ENCODE data around the gene NFIX.
A peak's percentile ranks its signal among the peaks of the same experiment; 100 is the strongest.

NFIX gene

DNA sequence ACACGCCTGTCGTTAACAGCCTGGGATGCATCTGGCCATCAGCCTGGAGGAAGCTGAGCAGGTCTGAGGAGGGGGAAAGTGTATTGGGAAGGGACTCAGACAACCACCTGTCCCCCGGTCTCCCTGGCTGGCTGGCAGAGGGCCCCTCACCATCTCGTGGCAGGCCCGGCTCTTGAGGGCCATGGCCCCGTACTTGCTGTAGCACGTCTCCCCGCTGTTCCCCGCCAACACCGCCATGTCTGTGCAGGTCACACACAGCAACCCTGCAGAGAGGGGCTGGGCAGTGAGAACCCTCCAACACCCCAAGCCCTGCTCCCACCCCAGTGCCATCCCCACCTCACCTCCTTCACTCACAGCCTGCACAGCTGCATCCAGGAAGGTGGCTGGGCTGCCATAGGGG lies 117.3 kb downstream of the NFIX start:
- no peak for DNase-seq

DNA sequence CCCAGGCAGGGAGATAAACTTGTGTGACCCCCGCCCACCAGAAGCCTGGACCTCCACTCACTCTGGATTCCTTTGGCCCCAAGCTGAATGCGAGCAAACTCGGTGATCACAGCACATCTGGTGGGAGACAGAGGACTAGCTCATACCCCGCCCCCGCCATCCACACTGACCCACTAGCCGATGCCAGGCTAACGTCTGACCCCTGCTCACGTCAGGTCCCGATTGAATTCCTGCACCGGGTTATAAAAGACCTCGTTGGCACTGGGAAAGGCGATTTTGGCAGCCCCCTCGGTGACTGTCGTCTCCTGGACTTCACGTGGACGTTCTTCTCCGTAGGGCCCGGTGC lies 120.6 kb downstream of the NFIX start:
- no peak for DNase-seq

DNA sequence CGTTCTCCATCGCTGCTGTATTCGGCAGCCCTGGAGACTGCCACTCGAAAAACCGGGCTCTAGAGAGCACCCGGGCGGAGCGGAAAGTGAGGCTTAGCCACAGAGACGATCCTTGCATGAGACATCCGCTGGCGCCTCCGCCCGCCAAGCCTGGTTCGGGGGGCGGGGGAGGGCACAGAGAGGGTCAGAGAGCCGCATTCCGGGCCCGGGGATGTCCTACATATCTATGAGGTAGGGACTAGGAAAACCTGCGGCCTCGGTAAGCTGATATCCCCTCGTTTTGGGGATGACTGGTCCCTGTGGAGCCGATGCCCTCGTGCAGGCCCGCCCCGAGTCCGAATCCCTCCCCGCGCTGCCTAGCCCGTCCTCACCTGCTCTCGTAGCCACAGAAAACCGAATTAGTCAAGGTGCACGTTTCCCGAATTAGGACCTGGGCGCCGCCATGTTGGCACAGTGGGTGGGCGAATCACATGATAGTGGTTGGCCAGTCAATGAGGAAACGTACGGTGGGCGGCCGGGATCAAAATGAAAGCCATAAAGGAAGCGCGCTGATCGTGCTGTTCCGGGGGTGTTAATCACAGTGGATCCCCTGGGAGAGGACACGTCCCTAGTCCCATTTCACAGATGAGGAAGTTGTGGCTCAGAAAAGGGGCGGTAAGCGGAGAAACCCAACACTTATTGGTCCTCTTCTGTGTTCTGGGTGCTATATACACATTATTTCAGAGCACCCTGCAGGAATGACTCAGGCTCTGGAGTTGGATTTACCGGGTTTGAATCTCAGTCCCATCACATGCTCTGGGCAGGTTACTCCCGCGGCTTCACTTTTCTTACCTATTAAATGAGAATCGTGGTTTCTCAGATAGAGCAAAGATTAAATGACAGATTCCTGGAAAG lies 121.3 kb downstream of the NFIX start, which contains the start of gene TRMT1:
TRMT1 (minus strand) TSS at position 459 of the 894 bp plus-strand sequence; CDS start at position 118, 341 bp downstream.
- peak; percentile 97 to 99 (median 97) for DNase-seq

DNA sequence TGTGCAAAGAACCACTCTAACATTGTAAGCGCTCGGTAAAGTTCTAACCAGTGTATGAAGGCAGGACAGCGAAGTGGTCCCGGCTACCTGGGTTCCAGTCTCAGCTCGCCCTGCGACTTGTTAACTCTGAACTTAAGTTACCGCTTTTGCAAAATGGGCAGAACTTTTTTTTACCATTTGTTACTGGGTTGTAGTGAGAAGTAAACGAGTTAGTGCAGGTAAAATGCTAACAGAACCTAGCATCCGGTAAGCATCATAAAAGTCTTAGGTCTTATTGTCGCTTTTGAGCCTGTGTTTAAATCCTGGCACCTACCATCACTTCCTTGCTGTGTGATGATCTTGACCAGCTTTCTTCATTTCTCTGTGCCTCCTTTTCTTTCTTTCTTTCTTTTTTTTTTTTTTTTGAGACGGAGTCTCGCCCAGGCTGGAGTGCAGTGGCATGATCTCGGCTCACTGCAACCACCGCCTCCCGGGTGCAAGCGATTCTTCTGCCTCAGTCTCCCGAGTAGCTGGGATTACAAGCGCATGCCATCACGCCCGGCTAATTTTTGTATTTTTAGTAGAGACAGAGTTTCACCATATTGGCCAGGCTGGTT lies 122.0 kb downstream of the NFIX start:
- peak in 1 of 3 donors; percentile 10 for DNase-seq

DNA sequence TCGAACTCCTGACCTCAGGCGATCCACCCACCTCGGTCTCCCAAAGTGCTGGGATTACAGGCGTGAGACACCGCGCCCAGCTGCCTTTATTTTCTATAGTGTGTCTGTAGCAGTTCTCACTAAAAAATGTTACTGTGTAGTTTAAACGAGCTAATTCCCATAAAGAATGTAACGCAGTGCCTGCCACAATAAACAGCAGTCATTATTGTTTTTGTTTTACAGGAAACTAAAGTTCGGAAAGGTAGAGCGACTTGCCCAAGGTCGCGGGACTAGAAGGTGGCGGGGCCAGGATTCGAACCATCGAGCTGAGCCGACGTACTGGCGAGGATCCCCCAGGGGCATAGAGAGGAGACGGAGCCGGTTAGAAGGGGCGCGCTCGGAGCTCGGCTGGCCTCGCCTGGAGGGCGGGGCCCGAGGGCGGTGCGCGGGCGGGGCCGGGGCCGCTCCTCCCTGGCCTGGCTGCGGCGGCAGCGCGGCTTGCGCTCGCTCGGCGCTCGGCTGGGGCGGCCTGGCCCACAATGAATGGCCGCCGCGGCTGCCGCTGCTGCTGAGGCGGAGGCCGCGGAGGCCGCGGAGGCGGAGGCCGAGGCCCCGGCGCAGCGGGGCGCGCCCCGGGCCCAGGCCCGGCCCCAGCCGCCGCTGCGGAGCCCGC lies 122.6 kb downstream of the NFIX start, which contains the start of gene NACC1:
NACC1 (plus strand) TSS at position 493 of the 652 bp plus-strand sequence. CDS start 16,944 bp downstream, outside the sequence.
- peak; percentile 94 to 98 (median 97) for DNase-seq

DNA sequence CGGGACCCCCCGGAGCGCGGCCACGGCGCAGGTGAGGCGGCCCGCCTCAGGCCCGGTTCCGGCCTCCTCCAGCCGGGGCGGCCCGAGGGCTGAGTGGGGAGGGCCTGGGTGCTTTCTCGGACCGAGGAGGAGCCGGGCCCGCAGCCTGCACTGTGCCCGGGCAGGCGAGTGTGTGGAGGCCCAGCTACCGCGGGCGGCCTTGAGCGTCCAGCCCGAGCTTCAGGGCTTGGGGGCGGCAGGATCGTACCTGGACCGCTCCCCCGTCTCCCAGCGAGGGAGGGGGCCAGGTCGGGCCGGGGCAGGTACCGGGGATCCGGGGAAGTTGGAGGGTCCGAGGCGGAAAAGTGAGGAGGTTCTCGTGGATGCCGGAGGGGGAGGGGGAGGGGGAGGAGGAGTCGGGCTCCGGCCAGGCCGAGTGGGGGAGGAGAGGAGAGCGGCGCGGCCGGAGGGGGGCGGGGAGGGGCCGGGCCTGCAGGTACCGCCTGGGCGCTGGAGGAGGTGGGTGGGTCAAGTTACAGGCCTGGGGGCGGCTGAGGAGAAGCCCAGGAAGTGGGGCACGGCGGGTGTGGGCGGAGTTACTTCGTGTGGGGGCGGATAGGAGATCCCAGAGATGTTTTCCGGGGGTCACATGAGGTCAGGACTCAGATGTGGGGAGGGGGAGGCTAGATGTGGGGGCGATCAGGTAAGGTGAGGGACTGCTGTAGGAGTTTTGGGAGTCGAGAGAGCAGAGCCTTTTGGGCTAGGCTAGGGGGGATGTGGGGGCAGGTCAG lies 123.3 kb downstream of the NFIX start:
- DNase-seq = peak; percentile 43 to 63 (median 59)

DNA sequence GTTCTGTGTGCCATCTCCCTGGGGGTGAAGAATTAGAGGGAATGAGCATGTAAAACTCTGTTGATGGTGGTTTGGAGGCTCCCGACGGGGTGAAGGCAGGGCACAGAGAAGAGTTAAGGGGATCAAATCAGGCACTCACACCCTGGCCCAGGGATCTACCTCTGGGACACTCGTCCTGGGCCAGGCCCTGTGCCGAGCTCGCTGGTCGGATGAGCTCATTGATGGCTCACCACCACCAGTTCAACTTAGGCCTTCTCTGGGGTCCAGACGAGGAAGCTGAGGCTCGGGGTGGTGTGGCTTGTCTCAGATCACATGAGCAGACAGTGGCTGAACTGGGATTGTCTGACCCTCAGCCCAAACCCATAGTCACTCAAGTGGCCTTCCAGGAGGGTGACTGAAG lies 124.4 kb downstream of the NFIX start:
- DNase-seq = peak; percentile 79 to 85 (median 83)

DNA sequence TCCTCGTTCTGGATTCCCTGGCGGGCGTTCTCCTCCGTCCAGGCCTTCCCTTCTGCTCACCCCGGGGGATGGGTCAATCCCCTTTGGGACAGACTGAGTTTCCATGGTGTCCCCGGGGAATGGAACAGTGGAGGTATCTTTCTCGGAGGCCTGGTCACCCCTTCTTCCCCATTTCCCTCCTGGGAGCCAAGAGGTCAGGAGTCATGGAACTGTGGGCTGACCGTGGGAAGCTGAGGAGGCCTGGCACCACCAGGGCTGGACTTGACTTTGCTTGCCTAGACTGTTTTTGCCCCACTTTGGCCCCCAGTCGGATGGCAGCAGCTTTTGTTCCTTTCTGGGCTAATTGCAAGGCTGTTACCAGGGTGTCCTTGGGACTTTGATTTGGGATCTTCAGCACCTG lies 124.8 kb downstream of the NFIX start:
- peak; percentile 22 to 51 (median 38) for DNase-seq

DNA sequence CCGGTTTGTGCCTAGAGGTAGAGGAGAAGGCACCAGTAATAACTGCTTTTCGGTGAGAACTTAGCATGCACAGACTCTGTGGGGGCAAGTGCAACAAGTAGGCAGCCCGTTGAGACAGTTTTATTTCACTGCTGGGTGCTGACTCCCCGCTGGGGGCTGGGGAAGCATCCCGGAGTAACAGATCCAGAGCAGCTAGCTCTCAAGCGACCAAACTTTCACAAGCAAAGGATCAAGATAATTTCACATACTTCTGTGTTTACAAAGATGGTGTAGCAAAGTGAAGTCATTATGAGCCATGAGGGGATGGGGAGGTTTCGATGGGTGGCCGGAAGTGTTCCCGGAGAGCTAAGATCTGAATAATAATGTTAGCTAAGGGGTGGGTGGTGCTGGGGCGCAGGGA lies 125.5 kb downstream of the NFIX start:
- DNase-seq = no peak

DNA sequence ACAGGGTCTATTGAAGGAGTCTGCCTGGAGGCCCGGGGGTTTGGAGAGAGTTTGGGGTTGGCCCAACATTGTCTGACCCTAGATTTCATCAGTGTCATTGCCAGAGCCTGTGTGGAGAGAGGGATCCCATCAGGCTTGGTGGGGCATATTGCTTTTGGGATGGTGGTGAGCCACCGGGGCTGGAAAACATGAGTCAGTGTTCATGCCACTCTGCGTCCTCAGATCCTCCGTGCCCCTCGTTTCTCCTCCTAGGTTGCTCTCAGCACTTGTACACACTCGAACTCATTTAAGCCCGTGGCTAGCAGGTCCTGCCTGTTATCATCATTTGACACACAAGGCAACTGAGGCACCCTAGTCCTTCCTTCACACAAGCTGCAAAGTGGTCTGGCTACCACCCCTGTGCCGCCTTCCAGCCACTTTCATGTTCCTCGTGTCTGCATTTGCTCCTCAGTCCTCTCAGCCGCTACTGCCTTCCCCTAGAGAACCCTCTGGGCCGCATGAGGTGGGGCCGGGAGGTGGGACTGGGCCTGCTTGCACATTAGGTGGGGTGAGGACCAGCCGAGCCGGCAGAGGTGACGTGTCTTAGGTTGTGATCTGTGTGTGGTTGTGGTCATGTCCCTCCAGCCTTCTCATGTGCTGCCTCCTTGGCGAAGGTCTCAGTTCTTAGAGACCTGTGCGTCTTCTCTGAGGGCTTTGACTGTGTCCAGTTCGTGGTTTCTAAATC lies 126.4 kb downstream of the NFIX start:
- DNase-seq = no peak

DNA sequence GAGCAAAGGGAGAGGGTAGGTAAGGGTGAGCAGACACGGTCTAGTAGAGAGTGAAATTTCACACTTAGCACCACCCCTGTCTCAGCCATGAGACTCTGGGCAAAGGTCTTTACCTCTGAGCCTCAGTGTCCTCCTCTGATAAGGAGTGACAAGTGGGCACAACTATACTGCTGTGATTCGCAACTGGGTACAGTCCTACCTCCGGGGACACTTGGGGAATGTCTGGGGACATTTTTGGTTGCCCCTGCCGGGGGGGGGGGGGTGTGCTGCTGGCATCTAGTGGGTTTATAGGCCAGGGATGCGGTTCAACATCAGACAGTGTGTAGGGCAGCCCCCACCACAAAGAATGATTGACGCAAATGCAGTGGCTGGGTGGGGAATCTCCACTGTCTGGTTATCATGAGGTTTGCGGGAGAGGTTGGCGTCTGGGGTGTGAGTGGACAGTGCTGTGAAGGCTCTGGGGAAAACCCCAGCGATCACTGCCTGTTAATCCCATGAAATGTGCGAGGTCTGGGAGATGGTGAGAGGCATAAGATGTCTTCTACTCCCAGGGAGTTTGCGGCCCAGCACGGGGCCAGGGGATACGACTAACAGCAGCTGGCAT lies 127.1 kb downstream of the NFIX start:
- DNase-seq = peak in 1 of 3 donors; percentile 33

DNA sequence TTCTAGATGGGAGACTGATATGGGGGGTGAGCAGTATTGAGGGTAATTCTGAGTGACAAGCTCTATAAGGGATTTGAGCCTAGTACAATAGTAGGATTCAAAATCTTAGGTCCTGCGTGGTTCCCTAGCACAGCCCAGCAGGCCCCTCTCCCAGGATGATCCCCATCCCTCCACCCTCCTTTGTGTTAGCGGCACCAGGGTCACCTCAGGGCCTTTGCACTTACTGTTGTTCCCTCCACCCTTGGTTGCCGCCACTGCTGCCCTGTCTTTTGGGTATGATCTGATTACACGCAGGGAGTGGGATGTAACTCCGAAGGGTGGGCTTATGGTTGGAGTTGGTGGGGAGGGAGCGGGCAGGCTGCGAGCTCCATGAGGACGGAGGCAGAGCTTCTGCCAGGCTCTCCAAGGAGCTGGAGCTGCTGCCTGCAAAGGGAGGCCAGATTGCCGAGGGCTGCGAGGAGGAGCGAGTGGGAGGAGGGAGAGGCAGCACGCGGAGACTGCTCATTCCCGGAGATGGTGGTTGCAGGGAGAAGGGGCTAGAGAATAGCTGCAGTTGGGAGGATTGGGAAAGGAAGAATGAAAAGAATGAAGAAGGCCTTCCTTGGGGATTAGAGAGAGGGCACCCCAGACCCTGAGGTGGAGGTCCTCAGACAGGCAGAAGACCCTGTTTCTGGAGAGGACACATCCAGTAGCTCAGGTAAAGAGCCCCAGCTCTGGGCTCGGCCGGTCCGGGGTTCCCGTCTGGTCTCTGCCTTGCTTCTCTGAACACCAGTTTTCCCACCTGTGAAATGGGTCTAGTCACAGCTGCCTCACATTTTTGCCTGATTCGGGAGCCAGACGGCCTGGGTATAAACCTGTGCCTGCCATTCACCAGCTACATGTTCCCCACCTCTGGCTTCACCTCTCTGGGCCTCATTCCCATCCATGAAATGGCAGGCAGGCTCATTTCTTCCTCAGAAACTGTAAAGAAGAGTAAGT lies 128.0 kb downstream of the NFIX start:
- DNase-seq = no peak

DNA sequence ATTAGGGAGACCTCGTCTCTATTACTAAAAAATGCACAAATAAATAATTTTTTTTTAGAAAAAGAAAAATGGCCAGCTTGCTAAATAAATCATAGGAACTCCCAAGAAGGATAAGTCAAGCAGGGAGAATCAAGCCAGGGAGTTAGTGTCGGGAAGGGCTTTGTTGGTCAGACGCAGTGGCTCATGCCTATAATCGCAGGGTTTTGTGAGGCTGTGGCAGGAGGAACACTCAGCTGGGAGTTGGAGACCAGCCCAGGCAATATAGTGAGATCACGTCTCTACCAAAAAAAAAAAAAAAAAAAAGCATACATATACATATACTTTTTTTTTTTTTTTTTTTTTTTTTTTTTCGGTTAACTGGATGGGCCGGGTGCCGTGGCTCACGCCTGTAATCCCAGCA lies 131.8 kb downstream of the NFIX start:
- no peak for DNase-seq

DNA sequence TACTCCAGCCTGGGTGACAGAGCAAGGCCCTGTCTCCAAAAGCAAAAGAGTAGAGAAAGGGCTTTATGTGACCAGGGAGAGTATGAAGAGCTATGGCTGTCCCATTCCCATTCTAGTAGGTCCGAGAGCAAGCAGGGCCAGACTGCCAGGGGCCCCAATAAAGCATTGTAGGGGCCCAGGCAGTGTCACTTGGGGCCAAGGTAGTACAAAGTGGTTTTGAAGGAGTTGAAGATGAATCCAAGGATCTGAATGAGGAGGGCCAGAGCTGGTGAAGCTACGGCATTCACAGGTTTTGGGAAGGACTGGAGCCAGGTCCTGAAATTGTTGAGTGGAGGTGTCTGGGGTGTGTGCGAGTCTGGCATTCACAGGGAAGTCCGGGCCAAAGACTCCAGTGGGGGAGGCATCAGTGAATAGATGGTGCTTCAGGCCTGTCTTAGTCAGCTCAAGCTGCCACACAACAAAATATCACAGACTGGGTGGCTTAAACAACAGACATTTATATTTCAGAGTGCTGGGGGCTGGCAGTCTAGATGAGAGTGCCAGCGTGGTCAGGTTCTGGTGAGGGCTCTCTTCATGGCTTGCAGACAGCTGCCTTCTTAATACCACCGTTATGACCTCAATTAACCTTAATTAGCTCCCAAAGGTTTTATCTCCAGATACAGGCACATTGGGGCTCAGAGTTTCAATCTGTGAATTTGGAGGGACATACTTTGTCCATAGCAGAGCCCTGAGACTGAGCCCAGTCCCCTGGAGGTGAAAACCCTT lies 132.7 kb downstream of the NFIX start:
- no peak for DNase-seq

DNA sequence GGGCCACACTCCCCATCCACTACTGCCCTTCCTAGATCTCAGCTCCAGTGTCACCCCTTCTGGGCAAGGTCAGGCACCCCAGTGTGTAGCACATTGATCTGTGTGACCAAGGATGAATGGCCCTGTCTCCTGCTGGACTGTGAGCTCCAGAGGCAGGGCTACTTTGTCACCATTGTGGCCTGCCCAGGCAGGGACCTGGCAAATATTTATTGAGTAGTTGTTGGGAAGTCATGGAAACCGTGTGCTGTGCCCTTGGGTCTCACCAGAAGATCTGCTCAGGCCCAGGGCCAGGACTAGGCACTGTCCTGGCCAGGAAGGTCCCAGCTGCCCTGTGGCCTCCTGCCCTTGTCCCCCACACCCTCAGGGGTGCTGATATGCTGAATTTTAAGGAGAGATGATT lies 133.3 kb downstream of the NFIX start:
- DNase-seq = no peak

DNA sequence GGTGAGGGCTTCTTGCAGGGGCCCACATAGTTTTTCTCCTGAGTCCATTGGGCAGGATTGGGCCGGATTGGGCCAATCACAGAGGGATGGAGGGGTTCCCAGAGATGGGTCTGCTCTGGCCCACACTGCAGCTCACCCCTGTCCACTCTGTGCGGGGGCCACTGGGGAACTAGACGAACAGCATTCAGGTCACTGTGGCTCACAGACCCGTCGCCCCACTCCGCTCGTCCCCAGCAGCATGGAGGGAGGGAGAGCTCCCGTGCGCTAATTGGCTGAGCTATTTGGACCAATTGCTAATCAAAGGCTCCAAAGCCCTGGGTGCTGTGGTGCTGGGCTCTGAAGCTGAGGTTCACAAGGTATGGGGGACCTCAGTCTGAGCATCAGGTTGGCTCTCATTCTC lies 134.1 kb downstream of the NFIX start:
- DNase-seq = no peak

DNA sequence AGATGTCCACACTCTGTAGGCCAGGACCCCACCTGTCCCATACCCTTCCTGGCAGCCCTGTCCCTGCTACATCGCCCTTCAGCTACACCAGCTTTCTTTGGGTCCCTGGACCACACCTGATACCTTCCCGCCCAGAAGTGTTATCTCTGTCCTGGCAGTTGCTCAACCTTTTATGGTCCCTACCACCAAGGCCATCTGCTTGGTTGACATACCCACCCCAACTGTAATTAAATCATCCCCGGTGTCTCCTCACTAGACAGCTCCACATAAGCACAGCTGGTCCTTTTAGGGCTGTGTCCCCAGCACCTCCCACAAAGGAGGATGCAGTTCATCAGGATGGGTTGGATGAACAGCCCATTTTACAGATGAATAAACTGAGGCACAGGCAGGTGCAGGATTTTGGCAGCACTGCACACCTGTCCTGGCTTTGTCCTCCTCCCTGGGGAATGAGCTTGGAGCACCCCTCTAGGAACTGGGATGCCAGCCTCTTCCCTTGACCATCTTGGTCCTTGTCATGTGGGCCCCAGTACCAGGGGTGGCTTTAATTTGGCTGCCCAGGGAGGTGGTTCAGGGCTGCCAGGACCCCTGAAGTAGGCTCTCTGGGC lies 135.7 kb downstream of the NFIX start:
- DNase-seq = no peak

DNA sequence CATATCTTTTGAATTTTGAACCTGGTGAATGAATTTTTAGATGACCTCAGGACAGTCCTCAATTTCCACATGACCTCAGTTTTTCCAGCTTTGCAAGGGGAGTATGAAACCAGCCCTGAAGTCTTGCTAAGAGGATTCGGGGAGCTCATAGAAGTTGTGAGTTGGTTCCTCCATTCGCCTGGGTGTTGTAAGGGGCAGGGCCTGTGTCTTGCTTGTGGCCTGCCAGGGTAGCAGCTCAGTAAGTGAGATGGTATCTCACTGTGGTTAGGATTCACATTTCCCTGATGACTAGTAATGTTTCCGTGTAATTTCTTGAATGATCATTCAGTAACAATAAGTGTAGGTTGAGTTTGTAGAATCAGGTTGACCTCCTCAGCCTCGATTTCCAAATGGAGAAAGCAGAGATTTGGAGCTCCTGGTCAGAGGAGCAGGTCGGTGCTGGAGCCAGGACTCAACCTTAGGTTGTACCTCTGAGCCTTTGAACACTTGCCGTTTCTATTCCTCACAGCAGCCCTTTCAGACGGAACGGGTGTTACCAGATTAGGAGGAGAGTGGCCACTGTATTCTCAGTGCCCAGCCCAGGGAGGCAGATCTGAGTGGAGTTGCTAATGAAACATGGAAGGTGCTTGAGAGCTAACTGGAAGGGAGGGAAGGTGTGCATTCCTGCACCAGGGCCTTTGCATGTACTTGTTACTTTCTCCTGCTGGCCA lies 137.4 kb downstream of the NFIX start:
- no peak for DNase-seq
